ENCODE measurements around the gene C1orf122.

The C1orf122 gene

GRCh38 chr1:37802439-37802838, 5.2 kb upstream of the C1orf122 start:
- no peak for DNase-seq (ENCODE audit: low read depth)
- no peak for TF ChIP-seq CTCF (IDR thresholded peaks at IDR 0.05; ENCODE audit: control insufficient read depth, insufficient read depth, low read depth, low read length, missing control alignments)
- H3K4me3 ChIP-seq (ENCODE audit: control insufficient read depth, low read depth, low read length), result no peak overlapping the region

- peak overlapping the region; percentile 78 for H3K4me3 ChIP-seq (ENCODE audit: control insufficient read depth, low read depth, low read length)
- no peak for TF ChIP-seq CTCF (IDR thresholded peaks at IDR 0.05; ENCODE audit: control insufficient read depth, insufficient read depth, low read depth, low read length, missing control alignments)
- no peak for DNase-seq (ENCODE audit: low read depth)
These were observed 403 bp upstream of the C1orf122 start for GRCh38 chr1:37807220-37807554.

- TF ChIP-seq CTCF (IDR thresholded peaks at IDR 0.05; ENCODE audit: control insufficient read depth, insufficient read depth, low read depth, low read length, missing control alignments), result no peak
- H3K4me3 ChIP-seq (ENCODE audit: control insufficient read depth, low read depth, low read length), result peak overlapping the region; percentile 78
- DNase-seq (ENCODE audit: low read depth), result no peak
These were observed 1.1 kb downstream of the C1orf122 start for GRCh38 chr1:37808369-37809319.

- no peak for DNase-seq (ENCODE audit: low read depth)
- H3K4me3 ChIP-seq (ENCODE audit: control insufficient read depth, low read depth, low read length), result no peak overlapping the region
- no peak for TF ChIP-seq CTCF (IDR thresholded peaks at IDR 0.05; ENCODE audit: control insufficient read depth, insufficient read depth, low read depth, low read length, missing control alignments)
These were observed 2.4 kb downstream of the C1orf122 start for GRCh38 chr1:37809942-37810341.

- no peak for DNase-seq (ENCODE audit: low read depth)
- H3K4me3 ChIP-seq (ENCODE audit: control insufficient read depth, low read depth, low read length), result no peak overlapping the region
- peak; percentile 77 for TF ChIP-seq CTCF (IDR thresholded peaks at IDR 0.05; ENCODE audit: control insufficient read depth, insufficient read depth, low read depth, low read length, missing control alignments)
These were observed 3.6 kb downstream of the C1orf122 start for GRCh38 chr1:37811027-37811655.

GRCh38 chr1:37813529-37814145, 6.0 kb downstream of the C1orf122 start:
- H3K4me3 ChIP-seq (ENCODE audit: control insufficient read depth, low read depth, low read length), result no peak overlapping the region

More at GRCh38 chr1:37813529-37814145, 6.0 kb downstream of the C1orf122 start:
- no peak for TF ChIP-seq CTCF (IDR thresholded peaks at IDR 0.05; ENCODE audit: control insufficient read depth, insufficient read depth, low read depth, low read length, missing control alignments)
- DNase-seq (ENCODE audit: low read depth), result no peak

Measured in AG09309 (cell line).